ENCODE data around the gene GBA2. TPM values are rescaled to one million over a fixed set of nuclear protein-coding genes. Genes with fewer than 3 reads are reported as not detected.

Gene GBA2
- total RNA-seq, 1 donor from 2014 or later = 64.7 TPM

GRCh38 chr9:35717132-35717870, 31.7 kb downstream of the GBA2 start:
- DNase-seq (ENCODE audit: low read depth, low spot score) = no peak

- no peak for DNase-seq (ENCODE audit: low read depth, low spot score)
Measured at GRCh38 chr9:35716230-35716629, 32.8 kb downstream of the GBA2 start.

- DNase-seq (ENCODE audit: low read depth, low spot score) = no peak
Measured at GRCh38 chr9:35714579-35715252, 34.3 kb downstream of the GBA2 start.

GRCh38 chr9:35714123-35714522, 34.9 kb downstream of the GBA2 start:
- no peak for DNase-seq (ENCODE audit: low read depth, low spot score)

- DNase-seq (ENCODE audit: low read depth, low spot score) = no peak
Measured at GRCh38 chr9:35713578-35713977, 35.5 kb downstream of the GBA2 start.

- no peak for DNase-seq (ENCODE audit: low read depth, low spot score)
Measured at GRCh38 chr9:35712762-35713400, 36.1 kb downstream of the GBA2 start.

- no peak for DNase-seq (ENCODE audit: low read depth, low spot score)
Measured at GRCh38 chr9:35711501-35712428, 37.3 kb downstream of the GBA2 start.

- DNase-seq (ENCODE audit: low read depth, low spot score) = no peak
Measured at GRCh38 chr9:35710818-35711500, 38.1 kb downstream of the GBA2 start.

GRCh38 chr9:35708146-35708545, 40.9 kb downstream of the GBA2 start:
- no peak for DNase-seq (ENCODE audit: low read depth, low spot score)

- no peak for DNase-seq (ENCODE audit: low read depth, low spot score)
Measured at GRCh38 chr9:35706951-35707350, 42.1 kb downstream of the GBA2 start.

- no peak for DNase-seq (ENCODE audit: low read depth, low spot score)
Measured at GRCh38 chr9:35705836-35706430, 43.1 kb downstream of the GBA2 start.

GRCh38 chr9:35705372-35705771, 43.7 kb downstream of the GBA2 start:
- no peak for DNase-seq (ENCODE audit: low read depth, low spot score)

GRCh38 chr9:35703906-35704672, 44.9 kb downstream of the GBA2 start:
- no peak for DNase-seq (ENCODE audit: low read depth, low spot score)

- no peak for DNase-seq (ENCODE audit: low read depth, low spot score)
Measured at GRCh38 chr9:35702696-35703095, 46.3 kb downstream of the GBA2 start.

GRCh38 chr9:35700942-35701341, 48.1 kb downstream of the GBA2 start:
- no peak for DNase-seq (ENCODE audit: low read depth, low spot score)

GRCh38 chr9:35700031-35700430, 49.0 kb downstream of the GBA2 start:
- no peak for DNase-seq (ENCODE audit: low read depth, low spot score)

- no peak for DNase-seq (ENCODE audit: low read depth, low spot score)
Measured at GRCh38 chr9:35698231-35698630, 50.8 kb downstream of the GBA2 start.

- DNase-seq (ENCODE audit: low read depth, low spot score) = no peak
Measured at GRCh38 chr9:35697486-35697885, 51.5 kb downstream of the GBA2 start.

- no peak for DNase-seq (ENCODE audit: low read depth, low spot score)
Measured at GRCh38 chr9:35696520-35697215, 52.4 kb downstream of the GBA2 start.
